ENCODE results near the gene HMX1.

Gene HMX1

DNA sequence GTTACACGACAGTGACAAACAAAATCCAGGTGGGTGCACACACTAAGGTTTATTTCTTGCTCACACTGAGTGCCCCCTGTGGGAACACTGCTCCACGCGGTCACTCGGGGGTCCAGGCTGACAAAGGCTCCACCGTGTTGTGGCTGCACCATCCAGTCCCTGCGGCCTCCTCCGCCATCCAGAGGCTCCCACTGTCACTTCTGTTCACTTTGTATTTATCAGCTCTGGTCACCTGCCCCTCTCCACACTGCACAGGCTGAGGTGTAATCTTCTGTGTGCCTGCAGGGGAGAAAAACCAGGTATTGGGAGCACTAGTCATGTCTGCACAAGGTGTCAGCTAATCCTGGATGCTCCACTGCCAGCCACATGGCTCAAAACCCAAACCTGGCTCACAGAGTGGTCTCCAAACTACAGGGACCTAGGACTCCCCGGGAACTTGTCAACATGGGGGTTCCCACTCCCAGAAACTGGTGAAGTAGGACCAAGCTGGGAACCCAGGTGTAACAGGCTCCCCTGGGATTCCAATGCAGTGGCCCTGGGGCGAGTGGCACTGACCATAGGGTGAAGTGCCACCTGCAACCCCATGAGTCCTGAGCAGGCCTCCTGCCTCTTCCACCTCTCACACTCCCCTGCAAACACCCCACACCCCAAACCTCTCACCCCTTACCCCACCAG lies 25.5 kb downstream of the HMX1 start:
- TF ChIP-seq GATA2 (IDR thresholded peaks at IDR 0.05; ENCODE audit: low read depth, low read length) = no peak
- no peak for TF ChIP-seq GATA3 (IDR thresholded peaks at IDR 0.05; ENCODE audit: low read depth, low read length)

DNA sequence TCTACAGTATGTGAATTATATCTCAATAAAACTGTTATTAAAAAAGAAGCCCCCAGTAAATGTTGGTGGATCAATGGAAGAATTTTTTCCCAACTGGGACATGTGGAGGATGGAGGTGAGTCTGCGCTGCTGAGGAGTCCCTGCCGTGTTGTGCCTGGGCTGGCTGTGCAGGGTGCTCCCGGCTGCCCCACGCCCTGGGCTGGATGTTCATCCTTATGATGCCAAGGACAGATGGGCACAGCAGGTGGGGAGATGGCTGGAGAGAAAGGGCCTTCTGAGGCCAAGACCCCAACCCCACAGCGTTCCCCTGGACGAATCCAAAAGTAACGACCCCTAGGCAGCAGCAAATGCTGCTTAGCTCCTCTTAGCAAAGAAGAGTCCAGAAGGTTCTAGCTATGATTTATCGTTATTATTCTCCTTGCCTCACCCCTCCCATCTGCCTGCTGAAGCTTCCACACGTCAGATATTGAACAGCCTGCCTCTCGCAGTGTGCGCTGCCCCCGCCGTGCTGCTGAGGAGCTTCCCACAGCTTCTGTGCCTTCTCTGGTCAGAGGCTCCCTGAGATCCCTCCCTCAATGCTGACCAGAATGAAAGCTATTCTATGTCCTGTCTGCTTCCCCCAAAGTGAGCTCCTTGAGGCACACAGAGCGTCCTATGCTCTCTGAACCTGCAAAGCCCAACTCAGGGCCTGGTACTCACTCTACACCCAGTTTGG lies 26.5 kb downstream of the HMX1 start:
- TF ChIP-seq GATA2 (IDR thresholded peaks at IDR 0.05; ENCODE audit: low read depth, low read length) (no peak), GATA3 (IDR thresholded peaks at IDR 0.05; ENCODE audit: low read depth, low read length) (no peak)

- TF ChIP-seq GATA3 (IDR thresholded peaks at IDR 0.05; ENCODE audit: low read depth, low read length) (no peak), GATA2 (IDR thresholded peaks at IDR 0.05; ENCODE audit: low read depth, low read length) (no peak)
These were observed 28.0 kb downstream of the HMX1 start for GRCh38 chr4:8843597-8843996.

- TF ChIP-seq GATA2 (IDR thresholded peaks at IDR 0.05; ENCODE audit: low read depth, low read length) (no peak), GATA3 (IDR thresholded peaks at IDR 0.05; ENCODE audit: low read depth, low read length) (no peak)
These were observed 29.0 kb downstream of the HMX1 start for GRCh38 chr4:8842614-8843013.

- TF ChIP-seq GATA3 (IDR thresholded peaks at IDR 0.05; ENCODE audit: low read depth, low read length) (no peak), GATA2 (IDR thresholded peaks at IDR 0.05; ENCODE audit: low read depth, low read length) (no peak)
These were observed 29.9 kb downstream of the HMX1 start for GRCh38 chr4:8841678-8842268.

DNA sequence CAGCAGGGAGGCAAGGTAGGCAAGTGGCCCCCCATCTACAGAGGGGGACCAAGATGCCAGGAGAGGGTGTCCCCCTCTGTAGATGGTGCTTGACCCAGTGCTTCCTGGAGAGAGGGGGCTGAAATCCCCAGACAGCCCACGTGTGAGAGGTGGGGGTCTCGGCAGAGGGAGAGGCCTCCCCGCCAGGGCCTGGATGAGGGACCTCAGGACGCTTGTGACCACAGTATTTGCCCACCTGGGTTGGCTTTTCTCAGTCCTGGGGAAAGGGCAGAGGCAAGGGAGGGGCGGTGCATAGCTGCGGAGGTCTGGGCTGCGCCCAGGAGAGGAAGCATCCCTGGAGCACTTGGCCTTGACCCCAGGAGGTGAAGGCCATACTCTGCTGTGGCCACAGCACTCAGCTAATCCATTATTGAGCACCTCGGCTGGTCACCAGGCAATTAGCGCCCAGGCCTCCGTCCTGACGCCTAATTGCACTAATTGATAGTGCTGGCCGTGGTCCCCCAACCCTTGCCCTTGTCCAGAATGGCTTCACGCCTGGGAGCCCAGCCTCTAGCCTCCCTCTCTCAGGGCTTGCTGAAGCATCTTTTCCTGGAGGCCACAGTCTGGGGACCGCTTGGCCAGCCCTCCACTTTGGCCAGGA lies 30.7 kb downstream of the HMX1 start:
- TF ChIP-seq GATA2 (IDR thresholded peaks at IDR 0.05; ENCODE audit: low read depth, low read length) = no peak
- TF ChIP-seq GATA3 (IDR thresholded peaks at IDR 0.05; ENCODE audit: low read depth, low read length) = no peak

GRCh38 chr4:8840006-8840793 lies 31.4 kb downstream of the HMX1 start:
- no peak for TF ChIP-seq GATA2 (IDR thresholded peaks at IDR 0.05; ENCODE audit: low read depth, low read length)
- no peak for TF ChIP-seq GATA3 (IDR thresholded peaks at IDR 0.05; ENCODE audit: low read depth, low read length)

- TF ChIP-seq GATA3 (IDR thresholded peaks at IDR 0.05; ENCODE audit: low read depth, low read length) (no peak), GATA2 (IDR thresholded peaks at IDR 0.05; ENCODE audit: low read depth, low read length) (no peak)
These were observed 32.6 kb downstream of the HMX1 start for GRCh38 chr4:8838961-8839431.

DNA sequence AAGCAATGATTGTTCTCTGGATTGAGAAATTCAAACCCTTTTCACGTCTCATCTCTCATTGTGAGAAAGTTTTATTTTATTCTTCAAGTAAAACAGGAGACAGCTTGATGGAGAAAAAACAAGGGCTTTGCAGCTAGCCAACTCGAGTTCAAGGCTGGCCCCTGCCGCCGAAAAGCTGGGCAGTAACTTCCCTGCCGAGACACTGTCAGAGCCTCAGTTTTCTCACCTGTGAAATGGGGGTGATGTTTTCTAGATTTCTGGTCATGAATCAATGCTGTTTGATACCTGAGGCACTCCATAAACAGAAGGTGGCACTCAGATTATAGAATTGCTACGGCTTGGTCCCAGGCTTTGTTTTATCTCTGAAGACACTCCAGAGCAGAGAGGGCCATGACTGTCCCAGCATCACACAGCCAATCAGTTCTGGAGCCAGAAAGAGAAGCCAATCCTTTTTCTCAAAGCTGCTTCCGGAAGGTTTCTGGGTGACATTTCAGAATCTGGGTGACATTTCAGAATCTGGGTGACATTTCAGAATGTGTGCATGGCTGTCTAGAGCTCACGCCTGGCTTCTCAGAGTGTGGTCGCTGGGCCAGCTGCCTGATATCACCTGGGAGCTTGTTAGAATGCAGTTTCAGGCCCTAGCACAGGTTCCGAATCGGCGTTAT lies 33.2 kb downstream of the HMX1 start:
- no peak for TF ChIP-seq GATA3 (IDR thresholded peaks at IDR 0.05; ENCODE audit: low read depth, low read length)
- no peak for TF ChIP-seq GATA2 (IDR thresholded peaks at IDR 0.05; ENCODE audit: low read depth, low read length)

- TF ChIP-seq GATA2 (IDR thresholded peaks at IDR 0.05; ENCODE audit: low read depth, low read length) (no peak), GATA3 (IDR thresholded peaks at IDR 0.05; ENCODE audit: low read depth, low read length) (no peak)
These were observed 34.3 kb downstream of the HMX1 start for GRCh38 chr4:8837181-8837841.

- no peak for TF ChIP-seq GATA2 (IDR thresholded peaks at IDR 0.05; ENCODE audit: low read depth, low read length)
- no peak for TF ChIP-seq GATA3 (IDR thresholded peaks at IDR 0.05; ENCODE audit: low read depth, low read length)
These were observed 34.9 kb downstream of the HMX1 start for GRCh38 chr4:8836664-8837171.

- no peak for TF ChIP-seq GATA3 (IDR thresholded peaks at IDR 0.05; ENCODE audit: low read depth, low read length)
- no peak for TF ChIP-seq GATA2 (IDR thresholded peaks at IDR 0.05; ENCODE audit: low read depth, low read length)
These were observed 35.9 kb downstream of the HMX1 start for GRCh38 chr4:8835521-8836365.

Data from SH-SY5Y (cell line).